Erythroblast (primary cell): ENCODE results near the gene PIP5K1C.

Experiments used
- GATA1 ChIP-seq: IDR thresholded peaks from 2 replicates; pipeline ENCODE4 v1.6.1; 2011; ENCODE audit warnings: low read depth, mild to moderate bottlenecking, control low read depth, low read length, moderate library complexity
- POLR2A ChIP-seq: IDR thresholded peaks from 2 replicates; pipeline ENCODE4 v1.6.1; 2011; ENCODE audit warnings: mild to moderate bottlenecking, low read length

DNA sequence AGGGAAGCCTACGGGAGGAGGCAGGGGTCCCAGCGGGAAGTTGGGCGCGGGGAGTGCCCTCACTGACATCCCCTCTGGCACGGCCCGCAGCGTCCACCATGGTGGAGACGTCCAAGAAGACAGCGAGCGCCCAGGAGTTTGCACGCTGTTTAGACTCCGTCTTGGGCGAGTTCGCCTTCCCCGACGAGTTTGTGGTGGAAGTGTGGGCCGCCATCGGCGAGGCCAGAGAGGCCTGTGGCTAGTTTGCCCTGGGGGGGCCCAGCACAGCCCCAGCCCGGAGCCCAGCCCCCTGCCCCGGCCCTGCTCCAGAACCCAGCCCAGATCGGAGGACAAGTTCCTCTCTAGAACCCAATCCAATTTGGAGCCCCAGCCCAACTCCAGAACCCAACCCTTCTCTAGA, 110.3 kb downstream of the PIP5K1C start:
- TF ChIP-seq POLR2A (no peak), GATA1 (no peak)
